ENCODE results near the gene BIN1.

BIN1 gene

DNA sequence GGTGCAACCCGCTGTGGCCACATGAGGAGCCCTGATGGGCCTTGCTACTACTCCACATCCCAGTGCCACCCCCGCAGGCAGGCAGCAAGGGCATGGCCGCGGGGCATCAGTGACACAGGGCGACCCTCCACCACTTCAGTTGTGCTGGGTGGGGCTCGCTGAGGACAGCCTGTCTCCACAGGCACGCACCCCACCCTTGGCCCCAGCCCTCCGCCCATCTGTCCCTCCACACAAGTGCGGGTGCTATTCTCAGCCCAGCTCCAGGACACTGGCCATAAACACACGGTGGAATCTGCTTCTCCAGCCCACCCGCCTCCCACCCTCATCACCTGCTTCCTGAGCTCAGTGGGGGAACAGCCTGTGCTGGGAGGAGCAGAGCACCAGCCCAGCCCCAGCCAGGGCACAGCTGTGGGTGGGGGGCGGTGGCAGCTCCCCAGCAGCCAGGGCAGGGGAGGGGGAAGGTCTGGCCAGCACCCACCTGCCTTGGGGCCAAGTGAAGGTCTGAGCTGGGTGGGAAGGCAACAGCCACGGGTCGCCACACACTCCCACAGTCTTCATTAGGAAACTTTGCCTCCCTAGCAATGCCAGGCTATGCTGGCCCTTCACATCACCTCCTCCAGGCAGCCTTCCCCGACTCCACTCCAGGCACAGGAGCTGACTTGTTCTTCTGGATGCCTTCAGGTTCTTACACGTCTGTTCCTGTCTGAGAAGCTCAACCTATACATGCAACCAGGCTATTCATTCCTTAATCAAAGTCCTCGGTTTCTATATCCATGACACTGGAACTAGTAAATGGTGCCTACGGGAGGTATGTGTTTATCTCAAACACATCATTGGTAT is 16.5 kb downstream of the BIN1 start:
- no peak for DNase-seq

DNA sequence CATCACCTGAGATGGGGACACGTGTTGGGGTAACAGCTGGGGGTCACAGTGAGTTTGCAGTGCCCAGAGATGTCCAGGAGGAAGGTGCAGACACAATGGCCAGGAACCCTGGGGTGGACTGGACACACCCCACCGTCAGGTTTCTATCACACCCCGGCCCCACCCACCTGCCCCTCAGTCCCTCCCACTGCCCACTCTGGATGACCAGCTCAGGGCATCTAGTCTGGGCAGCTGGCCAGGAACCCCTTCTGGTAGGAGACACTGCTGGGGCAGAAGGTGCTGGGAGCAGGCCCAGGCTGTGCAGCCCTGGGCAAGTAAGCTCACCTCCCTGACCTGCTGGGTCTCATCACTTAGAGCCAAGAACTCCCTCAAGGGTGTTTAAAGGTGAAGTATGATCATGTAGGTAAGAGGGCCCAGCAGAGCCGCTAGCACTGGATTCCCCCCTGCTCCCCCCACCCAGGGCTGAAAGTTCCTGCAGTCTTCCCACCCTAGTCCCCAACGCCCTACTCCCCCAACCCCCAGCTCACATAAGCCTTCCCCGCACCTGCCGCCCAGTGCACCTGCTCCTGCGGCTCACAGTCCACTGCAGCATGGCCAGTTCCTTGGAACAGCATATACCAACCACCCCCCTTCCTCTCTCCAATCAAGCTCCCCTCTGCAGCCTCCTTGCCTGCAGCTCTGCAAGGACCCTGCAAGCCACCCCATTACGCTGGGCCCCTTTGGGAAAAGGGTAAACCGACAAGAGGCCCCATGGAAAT is 17.3 kb downstream of the BIN1 start:
- DNase-seq: no peak

DNA sequence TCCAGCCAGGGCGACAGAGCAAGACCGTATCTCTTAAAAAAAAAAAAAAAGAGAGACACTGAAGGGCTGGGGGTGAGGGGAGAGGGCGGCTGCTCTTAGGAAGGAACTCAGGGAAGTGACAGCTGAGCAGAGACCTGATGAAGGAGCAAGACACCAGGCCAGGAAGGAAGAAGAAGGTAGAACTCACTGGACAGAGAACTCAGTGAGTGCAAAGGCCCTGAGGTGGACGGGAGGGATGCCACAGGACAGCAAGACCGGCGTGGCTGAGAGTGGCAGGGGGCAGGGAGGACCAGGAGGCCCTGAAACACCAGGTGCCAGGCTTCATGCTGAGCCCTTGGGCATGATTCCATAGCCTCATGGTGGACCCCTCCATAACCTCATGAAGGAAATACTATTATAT is 18.2 kb downstream of the BIN1 start:
- DNase-seq: no peak

DNA sequence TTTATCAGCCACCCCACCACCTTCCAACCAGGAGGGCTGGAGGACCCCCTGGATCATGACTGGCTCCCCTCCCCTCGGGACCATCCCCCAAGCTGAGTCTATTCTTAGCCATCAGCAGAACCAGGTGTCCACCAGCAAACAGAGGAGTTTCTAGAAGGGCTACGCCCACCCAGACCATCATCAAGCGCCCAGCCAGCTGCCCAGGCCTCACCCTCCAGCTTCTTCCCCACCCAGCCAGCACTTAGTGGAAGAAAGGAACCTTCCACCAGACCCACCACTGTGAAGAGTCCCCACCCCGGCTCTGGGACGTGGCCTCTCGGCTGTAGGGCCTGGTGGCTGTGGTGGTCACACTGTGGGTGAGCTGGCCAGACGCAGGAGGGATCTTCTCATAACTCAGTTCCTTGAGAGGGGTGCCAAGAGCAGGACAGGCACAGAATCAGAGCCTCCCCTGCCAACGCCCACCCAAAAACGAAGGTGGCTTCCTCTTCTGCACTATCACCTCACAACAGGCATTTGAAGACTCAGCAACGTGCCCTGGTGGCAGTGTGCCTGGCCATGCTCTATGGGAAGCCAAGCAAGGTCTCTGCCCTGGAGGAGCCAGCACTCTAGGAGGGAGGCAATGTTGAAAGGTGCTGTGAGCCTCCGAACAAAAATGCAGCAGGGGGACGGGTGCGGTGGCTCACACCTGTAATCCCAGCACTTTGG is 19.0 kb downstream of the BIN1 start:
- DNase-seq: no peak

DNA sequence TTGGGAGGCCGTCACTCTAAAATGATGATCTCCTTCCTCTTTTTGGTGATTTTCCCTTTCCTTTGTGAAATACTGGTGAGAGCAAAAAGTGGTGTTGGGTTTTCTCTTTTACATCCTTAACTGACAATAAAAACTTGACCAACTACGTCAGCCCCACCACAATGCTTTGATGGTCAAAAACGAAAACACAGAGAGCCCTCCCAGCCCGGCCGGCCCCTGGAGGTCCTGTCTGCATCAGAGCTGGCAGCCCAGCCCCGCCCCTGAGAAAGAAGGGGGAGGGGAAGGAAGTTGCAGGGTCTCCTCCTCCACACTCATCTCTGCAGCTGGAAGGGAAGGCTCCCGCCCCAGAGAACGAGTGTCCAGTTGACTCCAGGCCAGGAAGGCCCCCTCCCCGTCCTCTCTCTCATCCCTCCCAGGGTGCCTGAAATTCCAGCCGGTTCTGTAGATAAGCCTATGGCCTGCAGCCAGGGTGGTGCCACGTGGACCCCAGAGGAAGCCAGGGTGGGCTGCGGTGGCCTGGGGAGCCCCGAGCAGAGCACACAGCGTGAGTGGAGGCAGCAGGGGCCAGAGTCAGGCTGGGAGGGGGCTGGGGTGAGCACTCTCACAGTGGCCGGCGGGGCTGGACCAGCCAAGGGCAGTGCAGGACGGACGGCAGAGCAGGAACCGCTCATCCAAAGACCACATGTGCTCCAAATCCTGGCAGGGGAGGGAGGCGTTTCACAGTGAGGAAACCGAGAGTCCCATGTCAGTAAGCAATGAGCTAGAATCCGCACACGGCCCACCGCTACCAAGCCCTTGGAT is 19.8 kb downstream of the BIN1 start:
- no peak for DNase-seq

DNA sequence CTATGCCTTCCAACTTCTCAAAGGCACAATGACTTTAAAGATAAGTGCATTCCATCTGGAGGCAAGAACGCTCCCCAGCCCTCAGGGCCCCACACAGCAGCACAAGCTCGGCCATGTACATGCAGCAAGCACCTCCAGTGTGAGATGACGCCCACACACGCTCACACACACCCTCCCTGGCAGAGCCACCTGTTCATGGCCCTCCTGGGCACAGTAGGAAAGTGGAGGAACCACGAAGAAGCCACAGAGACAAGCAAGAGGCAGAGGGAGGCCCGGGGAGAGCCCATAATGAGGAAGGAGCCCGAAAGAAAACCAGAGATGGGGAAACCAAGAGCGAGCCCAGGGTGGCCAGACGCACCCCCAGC is 21.7 kb downstream of the BIN1 start:
- DNase-seq: no peak

DNA sequence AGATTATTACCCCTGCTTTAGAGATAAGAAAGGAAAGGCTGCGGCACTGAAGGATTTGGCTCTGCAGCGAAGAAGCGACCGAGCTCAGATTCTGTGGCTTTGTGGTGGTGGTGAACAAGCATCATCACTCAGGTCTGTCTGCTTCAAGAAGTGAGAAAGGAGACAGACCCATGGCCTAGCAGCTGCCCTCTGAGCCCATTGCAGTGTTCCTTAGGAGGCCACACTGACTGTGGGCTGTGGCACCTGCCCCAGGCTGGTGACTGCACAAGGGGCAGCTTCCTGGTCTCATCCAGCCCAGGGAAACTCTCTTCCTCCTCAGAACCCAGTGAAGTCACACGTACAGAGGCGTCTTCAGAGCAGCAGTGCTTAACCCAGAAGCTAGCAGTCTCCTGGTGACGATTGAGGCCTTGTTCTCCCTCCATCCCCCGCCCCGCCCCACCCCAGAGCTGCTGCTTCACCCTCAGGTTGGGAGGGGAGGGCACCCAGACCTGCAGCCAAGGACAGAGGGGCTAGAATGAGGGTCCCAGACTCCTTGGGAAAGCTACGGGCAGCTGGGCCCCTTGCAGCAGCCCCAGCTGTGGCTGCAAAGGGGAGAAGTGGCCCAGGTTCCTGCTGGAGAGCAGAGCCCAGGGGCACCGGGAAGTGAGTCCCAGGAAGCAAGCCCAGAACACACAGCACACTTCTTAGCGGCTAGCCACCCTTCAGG is 22.2 kb downstream of the BIN1 start:
- peak; percentile 53 for DNase-seq

DNA sequence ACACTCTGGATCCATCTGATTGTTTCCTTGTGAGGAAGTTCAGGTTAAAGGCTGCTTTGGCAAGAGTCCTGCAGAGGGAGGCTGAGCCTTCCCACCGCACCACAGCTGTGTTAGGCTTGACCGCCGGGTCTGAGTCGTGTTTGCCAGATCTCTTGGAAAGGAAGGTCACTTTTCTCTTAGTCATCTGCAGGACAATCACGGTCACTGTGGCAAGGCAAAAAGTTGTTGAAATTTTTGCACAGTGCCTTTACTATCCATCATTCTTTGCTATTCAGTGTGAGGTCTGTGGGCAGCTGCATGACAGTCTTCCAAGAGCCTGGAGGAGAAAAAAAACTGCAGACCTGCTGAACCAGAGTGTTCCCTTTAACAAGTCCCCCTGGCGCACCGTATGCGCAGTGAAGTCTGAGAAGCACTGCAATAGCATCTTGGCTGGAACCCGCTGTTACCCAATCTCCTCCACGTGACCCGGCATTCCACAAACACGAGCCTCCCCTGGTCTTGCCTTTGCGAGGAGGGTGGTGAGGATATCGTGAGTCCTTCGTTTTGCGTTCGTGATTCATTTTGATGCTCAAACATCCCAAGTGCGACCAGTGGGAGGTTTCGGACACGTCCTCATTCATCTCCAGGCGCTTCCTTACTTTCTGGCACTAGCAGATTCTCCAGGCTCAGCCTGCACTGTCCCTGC is 23.0 kb downstream of the BIN1 start:
- no peak for DNase-seq

DNA sequence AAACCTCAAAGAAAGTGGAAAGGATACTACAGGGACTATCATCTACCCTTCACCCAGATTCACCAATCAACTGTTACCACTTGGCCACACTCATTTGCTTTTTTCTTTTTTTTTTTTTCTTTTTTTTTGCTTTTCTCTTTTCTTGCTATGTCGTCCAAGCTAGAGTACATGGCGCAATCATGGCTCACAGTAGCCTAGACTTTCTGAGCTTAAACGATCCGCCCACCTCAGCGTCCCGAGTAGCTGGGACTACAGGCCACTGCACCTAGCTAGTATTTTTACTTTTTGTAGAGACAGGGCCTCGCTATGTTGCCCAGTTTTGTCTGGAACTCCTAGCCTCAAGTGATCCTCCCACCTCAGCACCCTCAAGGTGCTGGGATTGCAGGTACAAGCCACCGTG is 24.0 kb downstream of the BIN1 start:
- DNase-seq: no peak

DNA sequence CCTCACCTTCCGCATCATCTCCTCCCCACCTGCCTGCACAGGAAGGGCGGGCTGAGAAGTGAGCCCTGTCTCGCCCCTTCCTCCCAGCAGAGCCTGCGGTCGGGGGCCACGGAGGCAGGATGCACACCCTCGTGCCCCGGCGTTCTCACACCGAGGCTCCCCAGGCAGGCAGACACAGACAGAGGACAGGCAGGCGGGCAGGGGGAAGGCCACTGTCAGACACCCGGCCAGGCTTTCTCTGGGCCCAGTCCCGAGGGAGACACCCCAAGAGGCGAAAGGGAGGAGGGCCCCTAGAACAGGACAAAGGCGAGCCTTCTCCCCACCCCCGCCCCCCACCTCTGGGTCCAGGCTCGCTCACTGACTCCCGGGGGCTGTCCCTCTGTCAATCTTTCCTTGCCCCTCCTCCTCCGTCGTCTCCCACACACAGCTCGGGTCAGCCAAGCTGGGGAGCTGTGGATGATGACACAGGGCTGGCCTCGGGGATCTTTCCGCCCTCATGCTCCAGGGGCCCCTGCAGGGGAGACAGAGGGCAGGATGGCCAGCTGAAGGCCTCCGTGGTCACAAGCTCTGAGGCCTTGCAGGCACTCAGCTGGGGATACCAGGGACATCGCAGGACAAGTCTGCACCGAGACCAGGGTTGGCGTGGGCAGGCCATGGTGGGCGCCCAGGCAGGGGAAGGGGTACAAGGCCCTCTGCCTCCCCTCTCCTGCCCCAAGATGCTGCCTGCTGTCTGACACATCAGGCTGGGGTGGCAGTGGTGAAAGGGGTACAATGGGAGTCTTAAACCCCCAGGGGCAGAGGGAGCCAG is 24.9 kb downstream of the BIN1 start:
- DNase-seq: peak; percentile 87

DNA sequence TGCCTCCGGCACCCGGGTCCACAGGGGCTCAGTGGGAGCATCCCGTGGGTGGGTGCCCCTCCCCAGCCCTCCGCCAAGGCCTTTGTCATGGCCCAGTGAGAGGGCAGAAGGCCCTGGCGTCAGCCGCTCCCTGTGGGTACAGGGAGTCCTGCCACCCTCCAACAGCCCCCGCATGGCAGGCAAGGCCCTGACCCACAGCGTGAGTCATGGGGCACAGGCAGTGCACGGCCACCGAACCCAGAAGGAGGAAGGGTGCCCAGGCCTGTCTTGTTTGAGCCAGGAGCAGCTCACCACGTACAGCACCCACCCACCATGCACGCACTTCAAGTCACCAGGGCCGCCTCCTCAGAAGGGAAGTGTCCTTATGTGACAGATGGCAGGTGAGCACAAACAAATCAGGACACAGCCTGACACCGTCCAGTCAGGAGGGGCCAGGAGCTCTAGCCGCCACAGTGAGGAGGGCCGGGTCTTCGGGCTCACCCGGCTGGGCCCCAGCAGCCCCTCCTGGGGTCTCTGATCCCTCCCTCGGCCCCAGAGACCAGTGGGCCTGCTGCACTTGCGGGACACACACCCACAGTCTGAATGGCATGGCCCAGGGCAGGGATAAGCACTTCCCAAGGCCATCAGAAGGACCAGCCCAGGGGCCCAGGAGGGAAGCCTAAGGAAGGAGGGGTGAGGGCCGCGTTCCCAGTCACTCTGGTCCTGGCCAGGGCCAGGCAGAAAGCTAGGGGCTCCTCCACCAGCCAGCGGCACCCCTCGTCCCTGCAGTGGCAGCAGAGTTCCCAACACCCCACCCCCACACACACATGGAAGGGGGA is 25.8 kb downstream of the BIN1 start:
- peak; percentile 66 for DNase-seq

DNA sequence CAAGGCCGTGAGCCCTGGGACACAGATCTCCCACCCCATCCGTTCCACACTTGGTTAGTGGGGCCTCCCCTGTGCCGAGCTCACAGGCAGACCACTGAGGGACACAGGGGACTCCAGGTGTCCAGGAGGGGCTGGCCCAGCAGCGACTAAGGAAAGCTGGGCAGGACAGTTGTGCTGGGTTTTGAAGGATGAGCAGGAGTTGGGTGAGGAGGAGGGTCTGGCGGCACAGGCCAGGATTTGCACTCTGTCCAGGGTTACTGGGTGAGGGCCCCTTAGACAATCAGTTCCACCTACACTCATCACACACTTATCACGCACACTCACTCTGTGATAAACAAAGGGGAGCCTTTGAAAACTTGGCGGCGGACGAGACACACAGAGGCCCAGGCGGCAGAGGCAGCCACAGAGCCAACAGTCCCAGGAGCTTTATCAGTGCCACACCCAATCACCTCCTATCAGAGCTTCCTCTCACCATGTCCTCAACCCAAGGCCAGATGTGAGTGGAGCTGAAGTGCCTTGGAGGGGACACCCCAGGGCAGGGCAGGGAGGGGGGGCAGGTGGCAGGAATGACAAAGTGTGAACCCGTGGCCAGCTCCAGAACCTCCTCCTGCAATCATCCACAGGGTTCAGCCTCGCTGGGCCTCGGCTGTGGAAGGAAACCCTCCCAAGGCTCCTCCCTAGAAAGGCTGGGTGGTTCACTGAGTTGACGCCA is 26.6 kb downstream of the BIN1 start:
- DNase-seq: peak; percentile 50

DNA sequence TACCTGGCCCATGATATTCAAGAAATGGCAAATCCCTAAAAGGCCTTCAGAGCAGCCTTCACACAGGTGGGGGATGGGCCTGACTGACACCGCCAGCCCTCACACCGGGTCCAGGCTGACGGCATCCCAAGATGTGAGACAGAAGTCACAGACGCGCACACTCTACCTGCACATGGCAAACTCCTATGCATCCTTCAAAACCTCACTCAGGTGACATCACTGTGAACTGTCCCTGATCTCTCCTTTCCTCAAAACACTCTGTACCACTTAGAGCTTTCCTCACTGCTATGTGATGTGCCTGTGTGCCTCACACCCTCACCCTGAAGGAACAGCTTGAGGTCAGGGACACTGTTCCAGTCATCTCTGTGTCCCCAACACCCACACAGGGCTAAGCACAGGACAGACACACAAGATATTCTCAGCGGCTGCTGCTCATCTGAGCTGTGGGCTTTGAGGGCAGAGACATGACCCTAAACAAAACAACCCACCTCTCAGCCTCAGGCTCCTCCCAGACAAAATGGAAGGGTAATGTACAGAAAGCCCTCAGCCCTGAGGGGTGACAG is 27.5 kb downstream of the BIN1 start:
- DNase-seq: no peak

DNA sequence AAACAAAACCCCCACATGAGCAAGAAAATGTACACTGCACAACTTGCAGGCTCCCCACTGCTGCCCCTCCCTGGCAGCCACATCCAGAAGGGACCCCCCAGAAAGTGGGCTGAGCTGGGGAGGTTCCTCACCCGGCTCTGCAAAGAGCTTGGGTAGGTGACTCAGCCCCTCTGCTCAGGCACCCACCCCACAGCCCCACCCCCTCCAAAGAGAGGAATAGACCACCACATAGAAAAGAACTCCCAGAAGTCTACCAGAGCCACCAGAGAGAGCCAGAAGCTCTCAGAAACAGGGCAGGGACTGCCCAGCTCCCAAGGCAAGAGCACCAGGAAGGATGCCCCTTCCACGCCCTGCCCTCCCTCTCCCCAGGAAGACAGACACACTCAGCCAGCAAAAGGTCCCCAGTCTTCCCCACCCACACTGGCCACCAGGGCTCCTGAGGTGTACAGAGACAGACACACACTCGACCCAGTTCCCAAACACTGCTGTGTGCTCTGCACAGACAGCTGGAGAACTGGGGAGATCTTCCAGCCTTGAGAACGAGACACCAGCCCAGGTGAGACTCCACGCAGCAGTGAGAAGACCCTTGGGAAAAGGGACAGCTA is 28.2 kb downstream of the BIN1 start:
- no peak for DNase-seq

DNA sequence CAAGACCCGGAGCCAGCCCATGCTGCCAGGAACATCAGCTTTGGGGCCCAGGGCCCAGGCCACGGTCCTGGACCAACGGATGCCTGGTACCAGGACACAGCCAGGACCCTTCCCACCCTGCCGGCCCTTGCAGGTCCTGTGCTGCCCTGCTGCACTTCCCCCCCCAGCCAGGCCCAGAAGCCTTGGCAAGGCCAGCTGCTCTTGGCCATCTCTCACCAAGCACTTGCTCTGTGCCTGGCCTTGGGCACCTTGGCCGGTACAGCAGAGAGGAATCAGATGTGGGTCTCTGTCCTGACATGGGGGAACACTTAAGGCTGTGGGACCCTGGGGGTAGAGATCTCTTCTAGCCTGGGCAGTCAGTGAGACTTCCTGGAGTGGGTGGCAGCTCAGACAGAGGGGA is 28.9 kb downstream of the BIN1 start:
- no peak for DNase-seq

DNA sequence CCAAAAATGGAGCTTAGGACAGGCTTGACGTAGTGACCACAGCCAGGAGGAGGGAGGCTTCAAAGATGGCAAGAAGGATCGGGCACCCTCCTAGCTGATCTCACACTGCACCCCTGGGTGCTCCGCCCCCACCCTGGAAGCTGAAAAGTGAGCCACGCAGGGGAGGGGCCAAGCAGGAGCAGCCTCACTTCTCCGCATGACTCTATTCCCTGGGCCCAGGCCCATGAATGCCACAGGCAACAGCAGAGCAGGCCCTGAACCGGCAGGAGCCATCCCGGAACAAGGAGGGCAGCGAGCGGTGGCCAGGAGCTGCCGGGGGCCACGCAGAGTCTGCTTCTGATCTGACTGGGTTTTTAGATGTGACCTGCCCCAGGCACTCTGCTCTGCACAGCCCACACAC is 30.0 kb downstream of the BIN1 start:
- no peak for DNase-seq

DNA sequence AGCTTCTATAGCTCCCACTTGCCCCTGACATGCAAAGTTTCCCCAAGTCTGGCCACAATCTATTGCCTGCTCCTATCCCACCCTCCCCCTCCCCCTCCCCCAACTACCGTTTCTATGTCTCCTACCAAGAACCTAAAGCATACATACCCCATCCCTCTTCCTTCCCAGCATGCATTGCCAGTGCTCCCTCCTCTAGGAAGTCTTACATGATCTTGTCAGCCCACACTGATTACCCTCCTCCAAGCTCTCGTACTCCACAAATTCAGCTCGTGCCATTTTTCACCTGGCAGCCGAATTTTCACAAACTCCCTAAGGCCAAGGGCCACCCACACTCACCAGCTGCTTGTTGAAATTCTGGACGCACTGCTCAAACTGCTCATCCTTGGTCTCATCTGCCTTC is 30.7 kb downstream of the BIN1 start:
- DNase-seq: no peak

DNA sequence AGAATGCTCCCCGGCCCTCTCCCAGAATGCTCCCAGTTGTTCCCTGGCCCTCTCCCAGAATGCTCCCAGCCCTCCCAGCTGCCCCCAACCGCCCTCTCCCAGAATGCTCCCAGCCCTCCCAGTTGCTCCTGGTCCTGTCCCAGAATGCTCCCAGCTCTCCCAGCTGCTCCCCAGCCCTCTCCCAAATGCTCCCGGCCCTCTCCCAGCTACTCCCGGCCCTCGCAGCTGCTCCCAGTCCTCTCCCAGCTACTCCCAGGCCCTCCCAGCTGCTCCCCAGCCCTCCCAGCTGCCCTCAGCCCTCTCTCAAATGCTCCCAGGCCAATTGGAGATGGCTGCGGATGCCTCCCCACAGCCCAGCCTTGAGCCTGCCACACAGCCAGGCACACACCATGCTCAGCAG is 31.1 kb downstream of the BIN1 start:
- DNase-seq: no peak

All from activated gamma-delta T cell treated with Interleukin-2 at 50 U/mL for 16 hours (primary cell).